Gastrocnemius medialis (tissue), 4 donors: ENCODE data around the gene PSMD1.

Source experiments
- POLR2A ChIP-seq, 2 donors: fragments of 450-650 bp; IDR thresholded peaks; one replicate each; pipeline ENCODE4 v1.6.1; 2017; ENCODE audit warnings: antibody characterized with exemption in 2 of 2, mild to moderate bottlenecking in 2 of 2, moderate library complexity in 2 of 2
- TF ChIP-seq, protein P1 (sequence below), 5 experiments: fragments of 450-650 bp in 3 of 5; fragments of 200-600 bp in 2 of 5; sonication (generic) in 2 of 5; IDR thresholded peaks in 4 of 5; conservative IDR thresholded peaks in 1 of 5; 1 replicate in 4 of 5; 2 replicates in 1 of 5; pipeline ENCODE4 v1.5.1; 2016 to 2019; ENCODE audit warnings: antibody characterized with exemption in 5 of 5, mild to moderate bottlenecking in 3 of 5, moderate library complexity in 3 of 5

DNA sequence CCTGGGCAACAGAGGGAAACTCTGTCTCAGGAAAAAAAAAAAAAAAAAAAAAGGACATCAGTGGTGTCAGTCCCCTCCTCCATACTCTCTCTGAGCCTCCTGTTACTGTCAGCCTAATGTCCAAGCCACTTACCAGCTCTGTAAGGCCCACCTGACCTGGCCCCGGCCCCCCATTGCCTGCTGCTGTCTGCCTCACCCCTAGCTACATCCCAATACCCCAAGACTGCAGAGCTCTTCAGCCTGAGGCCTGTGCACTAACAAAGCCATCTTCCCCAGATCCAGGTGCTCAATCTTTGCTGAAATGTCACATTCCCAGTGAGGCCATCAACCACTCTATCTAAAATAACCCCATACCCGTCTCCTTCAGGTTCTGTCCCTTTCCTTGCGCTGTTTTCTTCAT is 147.5 kb downstream of the PSMD1 start:
- TF ChIP-seq, protein P1, sequence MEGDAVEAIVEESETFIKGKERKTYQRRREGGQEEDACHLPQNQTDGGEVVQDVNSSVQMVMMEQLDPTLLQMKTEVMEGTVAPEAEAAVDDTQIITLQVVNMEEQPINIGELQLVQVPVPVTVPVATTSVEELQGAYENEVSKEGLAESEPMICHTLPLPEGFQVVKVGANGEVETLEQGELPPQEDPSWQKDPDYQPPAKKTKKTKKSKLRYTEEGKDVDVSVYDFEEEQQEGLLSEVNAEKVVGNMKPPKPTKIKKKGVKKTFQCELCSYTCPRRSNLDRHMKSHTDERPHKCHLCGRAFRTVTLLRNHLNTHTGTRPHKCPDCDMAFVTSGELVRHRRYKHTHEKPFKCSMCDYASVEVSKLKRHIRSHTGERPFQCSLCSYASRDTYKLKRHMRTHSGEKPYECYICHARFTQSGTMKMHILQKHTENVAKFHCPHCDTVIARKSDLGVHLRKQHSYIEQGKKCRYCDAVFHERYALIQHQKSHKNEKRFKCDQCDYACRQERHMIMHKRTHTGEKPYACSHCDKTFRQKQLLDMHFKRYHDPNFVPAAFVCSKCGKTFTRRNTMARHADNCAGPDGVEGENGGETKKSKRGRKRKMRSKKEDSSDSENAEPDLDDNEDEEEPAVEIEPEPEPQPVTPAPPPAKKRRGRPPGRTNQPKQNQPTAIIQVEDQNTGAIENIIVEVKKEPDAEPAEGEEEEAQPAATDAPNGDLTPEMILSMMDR (IDR thresholded peaks at IDR 0.05 in 4 of 5, conservative IDR thresholded peaks at IDR 0.05 in 1 of 5): no peak
- no peak for TF ChIP-seq POLR2A (IDR thresholded peaks at IDR 0.05)
